HepG2 (cell line): ENCODE measurements around the gene NDUFAF5.

Source experiments
- EP300 ChIP-seq, 3 experiments: sonication (generic) in 1 of 3; formaldehyde crosslinking in 1 of 3; IDR thresholded peaks; 2 replicates each; pipeline versions ENCODE4 v1.5.1 to v1.6.1; 2011 to 2020; ENCODE audit warnings: low read depth in 2 of 3, low read length in 2 of 3, borderline replicate concordance in 1 of 3, improper control_type of control experiment in 1 of 3, mild to moderate bottlenecking in 1 of 3, missing genetic modification reagents in 1 of 3, moderate library complexity in 1 of 3
- HNF4G ChIP-seq, 2 experiments: sonication (generic) in 1 of 2; formaldehyde crosslinking in 1 of 2; IDR thresholded peaks; 2 replicates each; pipeline versions ENCODE4 v1.4.0 to v1.6.1; 2011 to 2020; ENCODE audit warnings: borderline replicate concordance in 2 of 2, low read depth in 2 of 2, mild to moderate bottlenecking in 2 of 2, low read length in 1 of 2, missing genetic modification reagents in 1 of 2, moderate library complexity in 1 of 2
- HOXA3 ChIP-seq: sonication (generic); formaldehyde crosslinking; IDR thresholded peaks from 2 replicates; pipeline ENCODE4 v1.5.0; 2020; ENCODE audit warnings: missing genetic modification reagents
- MTA3 ChIP-seq: sonication (generic); formaldehyde crosslinking; IDR thresholded peaks from 2 replicates; pipeline ENCODE4 v1.4.0; 2020; ENCODE audit warnings: missing genetic modification reagents
- NFKBIZ ChIP-seq: IDR thresholded peaks from 2 replicates; pipeline ENCODE4 v1.6.1; 2018; ENCODE audit warnings: missing genetic modification reagents, missing compliant biosample characterization
- PHF8 ChIP-seq: sonication (generic); formaldehyde crosslinking; IDR thresholded peaks from 2 replicates; pipeline ENCODE4 v1.5.0; 2020; ENCODE audit warnings: missing genetic modification reagents
- RNF219 ChIP-seq: sonication (generic); formaldehyde crosslinking; IDR thresholded peaks from 2 replicates; pipeline ENCODE4 v1.5.0; 2020; ENCODE audit warnings: mild to moderate bottlenecking, missing genetic modification reagents
- ZFP36 ChIP-seq: fragments of 150-350 bp; IDR thresholded peaks from 2 replicates; pipeline ENCODE4 v1.6.1; 2018; ENCODE audit warnings: borderline replicate concordance, low read length, low read depth; ENCODE audit not compliant: partially characterized antibody
- ZNF124 ChIP-seq: sonication (generic); formaldehyde crosslinking; IDR thresholded peaks from 2 replicates; pipeline ENCODE4 v1.4.0; 2020; ENCODE audit warnings: missing genetic modification reagents
- ZNF33B ChIP-seq: sonication (generic); formaldehyde crosslinking; IDR thresholded peaks from 2 replicates; pipeline ENCODE4 v1.5.1; 2020; ENCODE audit warnings: mild to moderate bottlenecking, missing genetic modification reagents
- ZNF776 ChIP-seq: sonication (generic); formaldehyde crosslinking; IDR thresholded peaks from 2 replicates; pipeline ENCODE4 v1.4.0; 2020; ENCODE audit warnings: mild to moderate bottlenecking, missing genetic modification reagents

DNA sequence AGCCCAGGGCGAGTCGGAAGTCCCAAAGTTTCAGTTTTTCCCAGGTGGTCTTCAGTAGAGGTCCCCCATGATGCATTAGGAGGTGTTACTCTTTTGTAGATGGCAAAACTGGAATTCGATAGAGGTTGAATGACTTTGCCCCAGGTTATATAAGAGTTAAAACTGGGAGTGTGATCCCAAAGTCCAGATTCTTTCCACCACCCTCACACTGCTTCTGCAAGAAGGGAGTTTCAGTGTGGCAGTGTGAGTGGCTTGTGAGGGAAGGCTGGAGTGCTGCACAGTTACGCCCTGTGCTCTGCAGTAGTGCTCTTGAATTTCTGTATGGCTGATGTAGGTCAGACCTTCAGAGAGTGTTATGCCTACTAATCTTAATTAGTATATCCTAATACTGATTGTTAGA, 29.8 kb downstream of the NDUFAF5 start:
- TF ChIP-seq ZNF124 (CRISPR knock-in tag) = no peak
- TF ChIP-seq HNF4G (IDR thresholded peaks at IDR 0.05; ENCODE audit: borderline replicate concordance, low read depth, low read length) = no peak
- no peak for TF ChIP-seq HNF4G (CRISPR knock-in tag; IDR thresholded peaks at IDR 0.05; ENCODE audit: borderline replicate concordance, low read depth)
- TF ChIP-seq PHF8 (CRISPR knock-in tag) = no peak
- TF ChIP-seq MTA3 (CRISPR knock-in tag) = no peak
- TF ChIP-seq ZFP36 = no peak
- no peak for TF ChIP-seq NFKBIZ (CRISPR knock-in tag)
- no peak for TF ChIP-seq RNF219
- TF ChIP-seq ZNF776 (CRISPR knock-in tag) = no peak
- TF ChIP-seq EP300 (IDR thresholded peaks at IDR 0.05; ENCODE audit: low read depth in 2 of 2, low read length in 2 of 2) = no peak
- TF ChIP-seq EP300 (CRISPR knock-in tag; IDR thresholded peaks at IDR 0.05; ENCODE audit: borderline replicate concordance) = no peak
- TF ChIP-seq HOXA3 (CRISPR knock-in tag) = no peak
- no peak for TF ChIP-seq ZNF33B (CRISPR knock-in tag)
